WTC11 (cell line): ENCODE results near the gene TSPAN5. TPM values are rescaled to one million over a fixed set of nuclear protein-coding genes. Genes with fewer than 3 reads are reported as not detected.

Experiments used
- ATAC-seq: fragments of 200-7000 bp; cut with Tn5 transposase; 2 replicates; pipeline ENCODE4 v1.10.0; 2021; ENCODE audit warnings: mild to moderate bottlenecking, moderate library complexity
- CTCF ChIA-PET: fragments of 300-600 bp; sonication (Branson Sonifier 250); formaldehyde crosslinking; loops from one replicate; lab custom pipeline; 2021; ENCODE audit warnings: antibody characterized with exemption; lab: Charles Lee
- POLR2A ChIA-PET: fragments of 350-600 bp; sonication (Branson Sonifier 250); formaldehyde crosslinking; loops from one replicate; lab custom pipeline; 2021; ENCODE audit warnings: antibody characterized with exemption; lab: Charles Lee
- DNase-seq: peaks from one replicate; pipeline ENCODE4 v3.0.0; 2021; ENCODE audit warnings: low spot score
- H3K27ac Mint-ChIP-seq: 2 replicates; pipeline ENCODE4 v1.8.0; 2021; ENCODE audit warnings: mixed read lengths
- H3K27me3 Mint-ChIP-seq: 2 replicates; pipeline ENCODE4 v1.8.0; 2021; ENCODE audit warnings: low read depth, mild to moderate bottlenecking, moderate library complexity, mixed read lengths
- H3K36me3 Mint-ChIP-seq: 2 replicates; pipeline ENCODE4 v1.8.0; 2021; ENCODE audit warnings: mixed read lengths
- H3K4me1 Mint-ChIP-seq: 2 replicates; pipeline ENCODE4 v1.8.0; 2022; ENCODE audit warnings: mixed read lengths
- H3K4me3 Mint-ChIP-seq: 2 replicates; pipeline ENCODE4 v1.8.0; 2021; ENCODE audit warnings: mild to moderate bottlenecking, moderate library complexity, mixed read lengths
- H3K9me3 Mint-ChIP-seq: 2 replicates; pipeline ENCODE4 v1.8.0; 2021; ENCODE audit warnings: mixed read lengths
- ARID4B ChIP-seq: sonication (generic); formaldehyde crosslinking; IDR thresholded peaks from 2 replicates; pipeline ENCODE4 v1.8.0; 2023; ENCODE audit warnings: missing genetic modification reagents, mild to moderate bottlenecking, borderline replicate concordance
- ATF6 ChIP-seq: sonication (generic); formaldehyde crosslinking; IDR thresholded peaks from 2 replicates; pipeline ENCODE4 v1.8.1; 2023; ENCODE audit warnings: mild to moderate bottlenecking, missing genetic modification reagents
- CDX4 ChIP-seq: fragments of 250-450 bp; sonication (Bioruptor Pico); IDR thresholded peaks from 2 replicates; pipeline ENCODE4 v1.9.0; 2021; ENCODE audit warnings: moderate library complexity, mild to moderate bottlenecking, inconsistent platforms, borderline replicate concordance
- ELF4 ChIP-seq: sonication (generic); formaldehyde crosslinking; IDR thresholded peaks from 2 replicates; pipeline ENCODE4 v1.8.1; 2022; ENCODE audit warnings: low read depth, mild to moderate bottlenecking, moderate library complexity, missing genetic modification reagents
- EMX1 ChIP-seq: fragments of 250-450 bp; sonication (Bioruptor Pico); IDR thresholded peaks from 2 replicates; pipeline ENCODE4 v1.8.0; 2021; ENCODE audit warnings: mild to moderate bottlenecking
- GABPB1 ChIP-seq: sonication (generic); formaldehyde crosslinking; IDR thresholded peaks from 2 replicates; pipeline ENCODE4 v1.8.1; 2023; ENCODE audit warnings: mild to moderate bottlenecking, missing genetic modification reagents
- GRHL2 ChIP-seq: fragments of 250-450 bp; sonication (Bioruptor Pico); IDR thresholded peaks from 2 replicates; pipeline ENCODE4 v1.8.0; 2022; ENCODE audit warnings: mild to moderate bottlenecking, moderate library complexity; ENCODE audit not compliant: insufficient replicate concordance, severe bottlenecking
- STAT6 ChIP-seq: sonication (generic); formaldehyde crosslinking; conservative IDR thresholded peaks from 2 replicates; pipeline ENCODE4 v1.8.1; 2023; ENCODE audit warnings: mild to moderate bottlenecking, low read depth, missing genetic modification reagents, moderate library complexity
- TEAD4 ChIP-seq: sonication (generic); formaldehyde crosslinking; IDR thresholded peaks from 2 replicates; pipeline ENCODE4 v1.8.0; 2022; ENCODE audit warnings: mild to moderate bottlenecking, missing genetic modification reagents
- TP53 ChIP-seq: sonication (generic); formaldehyde crosslinking; IDR thresholded peaks from 2 replicates; pipeline ENCODE4 v1.8.1; 2023; ENCODE audit warnings: mild to moderate bottlenecking, missing genetic modification reagents
- USF1 ChIP-seq: sonication (generic); formaldehyde crosslinking; IDR thresholded peaks from 2 replicates; pipeline ENCODE4 v1.8.0; 2022; ENCODE audit warnings: mild to moderate bottlenecking, missing genetic modification reagents
- ZBTB43 ChIP-seq: sonication (generic); formaldehyde crosslinking; IDR thresholded peaks from 2 replicates; pipeline ENCODE4 v1.8.1; 2023; ENCODE audit warnings: mild to moderate bottlenecking, missing genetic modification reagents
- ZNF121 ChIP-seq: sonication (generic); formaldehyde crosslinking; IDR thresholded peaks from 2 replicates; pipeline ENCODE4 v1.8.0; 2023; ENCODE audit warnings: missing genetic modification reagents
- ZNF219 ChIP-seq: sonication (generic); formaldehyde crosslinking; IDR thresholded peaks from 2 replicates; pipeline ENCODE4 v1.8.0; 2023; ENCODE audit warnings: missing genetic modification reagents, mild to moderate bottlenecking, borderline replicate concordance
- total RNA-seq: library from RNA; stranded (reverse); gene quantifications from 3 replicates; pipeline ENCODE4 v1.2.3, GENCODE V29; 2021

TSPAN5 gene
- total RNA-seq, 1 experiment from 2014 or later, result 22.7 TPM

DNA sequence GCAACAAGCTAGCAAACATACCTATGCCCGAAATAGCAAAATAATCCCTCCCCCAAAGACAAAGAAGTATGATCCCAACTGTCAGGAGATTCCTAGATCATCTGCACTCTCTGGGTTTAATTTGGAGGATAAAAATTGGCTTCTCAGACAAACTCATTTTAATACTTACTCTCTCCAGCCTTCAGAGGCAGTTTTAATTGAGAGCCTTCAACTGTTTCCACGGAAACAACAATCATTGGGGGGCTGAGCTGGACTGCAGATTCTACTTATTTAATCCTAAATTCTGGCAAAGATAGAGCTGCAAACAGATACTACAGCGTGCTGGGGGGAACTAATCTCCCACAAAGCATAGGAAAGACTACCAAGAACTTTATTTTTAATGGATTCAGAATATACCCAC, 168.2 kb downstream of the TSPAN5 start:
- peaks cover 54% of the 10 kb centered on the region for H3K4me1 Mint-ChIP-seq
- ChIA-PET CTCF (interaction anchor here (1.6 kb wide), 1 partner anchor 377 kb away, joined by 4 read pairs; no protein-coding TSS in a partner anchor), POLR2A (no interaction called here)
- no peak for TF ChIP-seq ATF6
- TF ChIP-seq ZNF219, result no peak
- TF ChIP-seq EMX1 (CRISPR knock-in tag), result no peak
- no peak for TF ChIP-seq TP53 (CRISPR knock-in tag)
- TF ChIP-seq GABPB1 (CRISPR knock-in tag), result no peak
- no peak for TF ChIP-seq TEAD4 (CRISPR knock-in tag)
- no peak for TF ChIP-seq ZNF121 (CRISPR knock-in tag)
- TF ChIP-seq GRHL2 (CRISPR knock-in tag), result no peak
- no peak for TF ChIP-seq CDX4 (CRISPR knock-in tag)
- TF ChIP-seq STAT6 (CRISPR knock-in tag), result no peak
- no peak for TF ChIP-seq ZBTB43 (CRISPR knock-in tag)
- no peak for TF ChIP-seq ELF4 (CRISPR knock-in tag)
- TF ChIP-seq ARID4B (CRISPR knock-in tag), result no peak
- TF ChIP-seq USF1 (CRISPR knock-in tag), result no peak
- DNase-seq, result no peak
- no peak overlapping the region for H3K27ac Mint-ChIP-seq
- no peaks in the 10 kb centered on the region for H3K36me3 Mint-ChIP-seq
- no peaks in the 10 kb centered on the region for H3K27me3 Mint-ChIP-seq
- H3K9me3 Mint-ChIP-seq, result no peaks in the 10 kb centered on the region
- ATAC-seq, result no peak
- H3K4me3 Mint-ChIP-seq, result no peak overlapping the region
